ENCODE results near the gene TNFRSF13B.
"Not testable (repeated sequence)": the region's sequence is repeated elsewhere in the genome, so short reads cannot be mapped to it uniquely, and the experiment has no call there.

The TNFRSF13B gene

GRCh38 chr17:16924696-16925440 lies 47.0 kb downstream of the TNFRSF13B start:
- no peak for DNase-seq

- no peak for DNase-seq
These were observed 47.8 kb downstream of the TNFRSF13B start for GRCh38 chr17:16923904-16924695.

- no peak for DNase-seq
These were observed 48.6 kb downstream of the TNFRSF13B start for GRCh38 chr17:16923097-16923903.

GRCh38 chr17:16922386-16923096 lies 49.4 kb downstream of the TNFRSF13B start:
- no peak for DNase-seq

- not testable (repeated sequence) for DNase-seq
These were observed 50.5 kb downstream of the TNFRSF13B start for GRCh38 chr17:16921451-16921850.

GRCh38 chr17:16920628-16921020 lies 51.3 kb downstream of the TNFRSF13B start:
- no peak for DNase-seq

GRCh38 chr17:16919663-16920627 lies 52.0 kb downstream of the TNFRSF13B start:
- no peak for DNase-seq

GRCh38 chr17:16918443-16918842 lies 53.5 kb downstream of the TNFRSF13B start:
- DNase-seq = no peak

- DNase-seq = no peak
These were observed 54.1 kb downstream of the TNFRSF13B start for GRCh38 chr17:16917671-16918394.

- DNase-seq = no peak
These were observed 55.4 kb downstream of the TNFRSF13B start for GRCh38 chr17:16916557-16916920.

GRCh38 chr17:16915752-16916556 lies 56.0 kb downstream of the TNFRSF13B start:
- DNase-seq = no peak

- DNase-seq = no peak
These were observed 58.5 kb downstream of the TNFRSF13B start for GRCh38 chr17:16913463-16913862.

GRCh38 chr17:16912021-16912962 lies 59.6 kb downstream of the TNFRSF13B start:
- DNase-seq = no peak

- no peak for DNase-seq
These were observed 60.6 kb downstream of the TNFRSF13B start for GRCh38 chr17:16911141-16911937.

GRCh38 chr17:16910341-16910740 lies 61.6 kb downstream of the TNFRSF13B start:
- DNase-seq = no peak

- DNase-seq = no peak
These were observed 62.3 kb downstream of the TNFRSF13B start for GRCh38 chr17:16909472-16910246.

- DNase-seq = no peak
These were observed 63.6 kb downstream of the TNFRSF13B start for GRCh38 chr17:16908273-16908672.
